DMS153 (cell line): Measurements from ENCODE around the gene DENND1A.
"Not testable (repeated sequence)": the region's sequence is repeated elsewhere in the genome, so short reads cannot be mapped to it uniquely, and the experiment has no call there.

Experiments used
- DNase-seq: peaks from one replicate; lab custom pipeline; 2025; lab: John Stamatoyannopoulos, UW

DENND1A gene

DNA sequence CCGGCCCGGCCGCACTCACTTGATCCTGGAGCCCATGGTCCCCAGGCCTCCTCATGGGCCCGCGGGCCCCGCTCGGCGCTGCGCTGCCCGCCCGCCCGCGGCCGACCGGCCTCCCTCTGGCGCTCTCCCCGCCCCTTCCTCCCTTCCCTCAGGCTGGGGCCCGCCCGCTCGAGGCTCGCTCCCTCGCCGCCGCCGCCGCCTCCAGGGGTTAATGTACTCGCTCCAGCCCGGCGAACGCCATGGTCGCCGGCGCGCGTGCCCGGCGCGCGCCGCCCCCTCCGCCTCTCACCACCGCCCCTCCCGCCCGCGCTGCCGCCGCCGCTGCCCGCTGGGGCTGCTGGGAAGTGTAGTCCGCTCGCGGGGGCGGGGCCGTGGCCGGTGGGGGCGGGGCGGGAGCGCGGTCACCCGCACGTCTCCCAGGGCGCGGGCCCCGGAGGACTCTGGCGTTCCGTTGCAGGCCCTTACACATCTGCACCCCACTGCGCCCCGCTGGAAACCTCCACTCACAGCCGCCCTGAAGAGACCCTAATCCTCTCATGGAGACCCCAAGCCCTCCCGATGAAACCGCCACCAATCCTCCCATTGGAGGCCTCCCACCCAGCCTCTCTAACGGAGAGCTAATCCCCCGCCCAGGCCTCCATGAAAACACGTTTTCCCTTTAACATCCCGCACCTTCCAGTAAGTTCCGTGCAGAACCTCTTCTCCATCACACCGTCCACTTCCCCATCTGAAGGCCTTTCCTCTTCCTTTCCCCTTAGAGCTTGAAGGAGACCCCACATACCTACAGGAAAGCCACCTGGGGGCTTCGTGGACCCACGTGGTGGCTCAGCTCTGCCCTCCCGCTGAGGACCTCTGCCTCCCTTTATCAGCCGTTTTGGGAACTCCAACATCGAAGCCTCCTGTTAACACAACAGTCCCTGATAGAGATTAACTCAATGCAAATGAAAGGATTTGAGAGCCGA is at the start of gene DENND1A:
TSS of gene DENND1A (minus strand) at position 257 of the 962 bp plus-strand sequence. CDS start at position 36, 221 bp downstream.
- DNase-seq, result peak; percentile 81

DNA sequence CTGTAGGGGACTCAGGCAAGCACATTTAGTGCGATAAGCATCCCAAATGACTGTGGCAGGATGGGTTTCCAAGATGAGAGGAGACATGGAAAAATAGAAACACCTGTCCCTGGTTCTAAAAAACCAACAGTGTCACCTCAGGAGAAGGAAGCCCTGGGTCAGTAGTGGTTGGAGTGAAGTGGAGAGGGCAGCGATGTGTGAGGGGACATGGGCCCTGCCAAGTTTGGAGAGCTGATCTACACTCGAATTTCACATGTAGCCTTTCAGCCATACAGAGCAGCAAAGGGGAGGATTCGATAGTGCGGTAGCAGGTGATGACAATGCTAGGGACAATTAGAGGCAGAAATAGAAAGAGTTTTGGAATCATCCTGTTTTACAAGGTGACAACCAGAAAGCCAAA is 49.1 kb upstream of the DENND1A start:
- DNase-seq, result no peak

DNA sequence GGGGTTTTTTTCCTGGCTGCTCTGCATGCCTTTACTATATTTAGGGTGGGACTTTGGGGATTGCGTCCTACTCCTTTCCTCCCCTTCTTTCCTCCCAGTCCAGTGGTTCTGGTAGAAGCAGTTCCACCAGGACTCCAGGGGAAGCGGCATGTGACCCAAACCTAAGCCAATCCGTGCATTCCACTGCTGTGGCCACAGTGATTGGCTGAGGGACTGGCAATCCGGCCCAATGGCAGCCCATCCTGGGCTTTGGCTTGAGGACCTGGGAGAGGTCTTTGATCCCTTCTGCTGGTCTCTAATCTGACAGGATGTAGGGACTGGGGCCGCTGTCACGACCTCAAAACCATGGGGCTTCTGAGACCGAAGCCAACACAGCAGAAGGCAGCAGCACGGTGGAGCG is 46.7 kb upstream of the DENND1A start:
- DNase-seq, result not testable (repeated sequence)

GRCh38 chr9:123975871-123976270 is 45.9 kb upstream of the DENND1A start:
- DNase-seq, result no peak

DNA sequence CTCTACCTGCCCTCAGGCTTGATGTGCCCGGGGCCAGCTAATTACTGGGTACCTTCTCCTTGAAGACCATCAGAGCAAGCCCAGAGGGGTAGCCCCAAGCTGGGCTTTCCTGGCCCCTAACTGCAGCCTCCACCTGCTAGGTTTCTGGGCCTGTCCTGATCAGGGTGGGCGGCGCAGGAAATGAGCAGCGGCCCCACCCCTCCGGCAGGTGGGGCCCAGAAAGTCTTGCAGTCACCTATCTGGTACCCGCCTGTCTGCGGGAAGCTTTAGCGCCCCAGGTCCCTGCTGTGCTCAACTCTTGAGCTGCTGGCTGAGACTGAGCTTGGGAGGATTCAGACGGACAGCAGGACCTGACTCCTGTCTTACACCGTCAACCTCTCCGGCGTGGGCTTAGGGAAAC is 44.5 kb upstream of the DENND1A start:
- no peak for DNase-seq

GRCh38 chr9:123973590-123974223 is 43.8 kb upstream of the DENND1A start:
- DNase-seq, result no peak

- no peak for DNase-seq
These were observed 42.7 kb upstream of the DENND1A start for GRCh38 chr9:123972618-123973017.

- DNase-seq, result no peak
These were observed 37.4 kb upstream of the DENND1A start for GRCh38 chr9:123967323-123967722.

GRCh38 chr9:123965801-123966686 is 36.1 kb upstream of the DENND1A start:
- no peak for DNase-seq

- no peak for DNase-seq
These were observed 34.8 kb upstream of the DENND1A start for GRCh38 chr9:123964761-123965160.

- DNase-seq, result no peak
These were observed 31.0 kb upstream of the DENND1A start for GRCh38 chr9:123960965-123961364.

DNA sequence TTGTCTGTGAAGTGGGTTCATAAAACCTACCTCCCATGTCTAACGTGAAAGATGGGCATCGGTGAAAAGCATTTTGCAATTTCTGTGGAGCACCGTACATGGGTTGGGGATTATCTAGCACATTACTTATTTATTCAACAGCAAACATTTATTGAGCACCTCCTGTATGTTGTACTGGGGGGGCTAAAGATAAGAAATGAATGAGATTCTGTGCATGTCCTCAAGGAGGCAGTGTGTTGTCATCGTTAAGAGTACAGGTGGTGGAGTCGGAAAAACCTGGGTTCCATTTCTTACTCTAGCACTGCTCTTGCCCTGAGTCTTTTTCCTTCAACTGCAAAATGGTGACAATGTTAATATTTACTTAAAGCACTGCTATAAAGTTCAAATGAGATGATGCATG is 30.4 kb upstream of the DENND1A start:
- no peak for DNase-seq

DNA sequence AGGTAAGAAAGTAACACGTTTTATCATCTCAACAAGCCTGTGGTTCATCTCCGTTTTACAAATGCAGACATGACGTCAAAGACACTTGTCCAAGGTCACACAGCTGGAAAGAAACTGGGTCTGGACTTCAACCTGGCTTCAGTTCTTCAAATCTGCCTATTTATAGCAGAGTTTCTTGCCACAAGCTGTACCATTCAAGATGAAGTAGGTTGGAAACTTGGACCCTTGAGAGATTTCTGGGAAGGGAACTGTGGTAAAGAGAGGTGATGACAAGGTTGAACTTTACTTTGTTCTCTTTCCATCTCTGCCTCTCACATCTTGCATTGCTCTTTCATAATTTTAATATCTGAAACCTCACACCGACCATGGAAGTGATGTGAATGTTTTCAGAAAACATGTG is 29.9 kb upstream of the DENND1A start:
- no peak for DNase-seq

DNA sequence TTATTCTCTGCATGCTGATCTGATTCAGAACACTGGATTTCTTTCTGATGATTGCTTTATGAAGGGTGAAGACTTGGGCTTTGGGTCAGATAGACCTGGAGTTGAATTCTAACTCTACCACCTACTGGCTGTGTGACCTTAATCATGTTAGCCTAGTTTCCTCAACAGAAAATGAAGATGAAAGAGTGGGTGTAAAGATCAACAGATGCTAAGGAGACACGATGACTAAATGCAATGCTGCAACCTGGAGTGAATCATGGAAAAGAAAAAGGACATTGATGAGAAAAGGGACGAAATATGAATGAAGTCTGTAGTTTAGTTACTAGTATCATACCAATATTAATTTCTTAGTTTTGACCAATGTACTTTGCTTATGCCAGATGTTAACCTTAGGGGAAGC is 27.8 kb upstream of the DENND1A start:
- no peak for DNase-seq

DNA sequence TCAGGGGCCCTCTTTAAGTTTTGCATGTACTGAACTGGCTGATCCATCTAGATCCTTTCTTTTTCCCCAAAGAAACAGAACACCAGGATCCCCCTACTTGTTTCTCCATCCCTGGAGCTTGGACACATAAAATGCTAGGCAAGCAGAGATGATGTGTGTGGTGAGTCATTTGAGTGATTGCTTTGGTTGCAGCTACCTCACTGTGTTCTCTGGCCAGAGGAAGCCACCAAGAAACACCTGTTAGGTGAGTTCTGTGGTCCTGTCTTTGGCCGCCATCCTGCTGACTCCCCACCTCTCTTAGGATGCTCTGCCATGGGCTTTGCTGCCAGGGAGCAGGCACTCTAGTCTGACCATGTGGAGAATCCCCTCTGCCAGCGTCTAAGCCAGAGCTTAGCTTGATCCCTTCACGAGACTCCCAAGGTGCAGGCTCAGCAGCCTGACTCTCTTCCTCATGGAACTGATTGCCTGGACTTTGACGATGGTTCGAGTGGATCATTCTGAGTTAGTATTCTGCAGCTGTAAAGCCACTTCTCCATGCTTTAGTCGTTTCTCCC is 27.3 kb upstream of the DENND1A start:
- no peak for DNase-seq

- no peak for DNase-seq
These were observed 25.7 kb upstream of the DENND1A start for GRCh38 chr9:123955637-123956036.

GRCh38 chr9:123954518-123955280 is 24.8 kb upstream of the DENND1A start:
- DNase-seq, result no peak

- DNase-seq, result no peak
These were observed 22.9 kb upstream of the DENND1A start for GRCh38 chr9:123952641-123953495.

GRCh38 chr9:123948286-123948685 is 18.4 kb upstream of the DENND1A start:
- peak; percentile 17 for DNase-seq

DNA sequence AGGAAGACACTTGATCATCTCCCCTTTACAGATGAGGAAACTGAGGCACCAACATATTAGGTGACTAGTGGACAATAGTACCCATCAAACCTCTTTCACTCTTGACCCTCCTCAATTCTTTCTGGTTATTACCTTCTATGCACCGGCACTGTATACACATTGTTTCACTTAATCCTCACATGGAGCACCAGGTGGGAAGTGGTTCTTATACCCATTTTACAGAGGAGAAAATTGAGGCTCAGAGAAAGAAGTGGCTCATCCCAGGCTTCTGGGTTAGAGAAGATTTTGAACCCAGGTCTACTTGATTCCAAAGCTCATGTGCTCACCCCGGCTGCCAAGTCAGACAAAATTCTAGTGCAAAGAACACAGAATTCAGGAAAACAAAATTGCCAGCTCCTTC is 17.4 kb upstream of the DENND1A start:
- DNase-seq, result no peak
